ENCODE data around the gene ANKH. TPM values are rescaled to one million over a fixed set of nuclear protein-coding genes. Genes with fewer than 3 reads are reported as not detected.

The ANKH gene
- total RNA-seq, 2 donors from 2014 or later: 76.5 to 106 TPM

DNA sequence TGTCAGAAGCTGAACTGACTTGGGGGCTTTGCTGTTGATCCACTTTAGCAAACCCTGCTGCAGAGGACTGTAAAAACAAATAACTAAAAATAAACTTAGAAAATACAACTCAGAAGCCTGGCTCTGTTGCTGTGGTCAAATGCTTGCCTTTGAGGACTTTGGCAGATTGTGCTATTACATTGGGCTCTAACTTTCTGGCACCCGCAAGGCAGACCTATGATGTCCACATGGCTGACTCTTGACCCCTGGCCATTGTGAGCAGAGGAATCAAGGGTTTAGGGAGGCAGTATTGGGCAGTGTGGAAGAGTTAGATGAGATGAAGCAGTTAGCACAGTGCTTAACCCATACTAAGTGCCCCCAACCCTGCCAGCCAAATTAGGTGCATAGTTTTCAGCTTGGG, 173.1 kb downstream of the ANKH start:
- no peak for DNase-seq (ENCODE audit: low spot score)
- peak overlapping the region in 1 of 2 donors; percentile 70 for H3K27ac ChIP-seq
- H3K27me3 ChIP-seq (replicated peaks; ENCODE audit: insufficient read depth): no peaks in the 10 kb centered on the region
- TF ChIP-seq, protein P1, sequence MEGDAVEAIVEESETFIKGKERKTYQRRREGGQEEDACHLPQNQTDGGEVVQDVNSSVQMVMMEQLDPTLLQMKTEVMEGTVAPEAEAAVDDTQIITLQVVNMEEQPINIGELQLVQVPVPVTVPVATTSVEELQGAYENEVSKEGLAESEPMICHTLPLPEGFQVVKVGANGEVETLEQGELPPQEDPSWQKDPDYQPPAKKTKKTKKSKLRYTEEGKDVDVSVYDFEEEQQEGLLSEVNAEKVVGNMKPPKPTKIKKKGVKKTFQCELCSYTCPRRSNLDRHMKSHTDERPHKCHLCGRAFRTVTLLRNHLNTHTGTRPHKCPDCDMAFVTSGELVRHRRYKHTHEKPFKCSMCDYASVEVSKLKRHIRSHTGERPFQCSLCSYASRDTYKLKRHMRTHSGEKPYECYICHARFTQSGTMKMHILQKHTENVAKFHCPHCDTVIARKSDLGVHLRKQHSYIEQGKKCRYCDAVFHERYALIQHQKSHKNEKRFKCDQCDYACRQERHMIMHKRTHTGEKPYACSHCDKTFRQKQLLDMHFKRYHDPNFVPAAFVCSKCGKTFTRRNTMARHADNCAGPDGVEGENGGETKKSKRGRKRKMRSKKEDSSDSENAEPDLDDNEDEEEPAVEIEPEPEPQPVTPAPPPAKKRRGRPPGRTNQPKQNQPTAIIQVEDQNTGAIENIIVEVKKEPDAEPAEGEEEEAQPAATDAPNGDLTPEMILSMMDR (IDR thresholded peaks at IDR 0.05): no peak
- no peak for TF ChIP-seq POLR2A (IDR thresholded peaks at IDR 0.05)
- peaks cover 7% of the 10 kb centered on the region for H3K4me1 ChIP-seq (replicated peaks)
- intact Hi-C loops (cut with DNase I): no loop called here
- no peak overlapping the region for H3K4me3 ChIP-seq
- H3K36me3 ChIP-seq: no peaks in the 10 kb centered on the region
- WGBS: 80% methylated on average over 1 of the region's 1 CpG
- no peaks in the 10 kb centered on the region for H3K9me3 ChIP-seq

DNA sequence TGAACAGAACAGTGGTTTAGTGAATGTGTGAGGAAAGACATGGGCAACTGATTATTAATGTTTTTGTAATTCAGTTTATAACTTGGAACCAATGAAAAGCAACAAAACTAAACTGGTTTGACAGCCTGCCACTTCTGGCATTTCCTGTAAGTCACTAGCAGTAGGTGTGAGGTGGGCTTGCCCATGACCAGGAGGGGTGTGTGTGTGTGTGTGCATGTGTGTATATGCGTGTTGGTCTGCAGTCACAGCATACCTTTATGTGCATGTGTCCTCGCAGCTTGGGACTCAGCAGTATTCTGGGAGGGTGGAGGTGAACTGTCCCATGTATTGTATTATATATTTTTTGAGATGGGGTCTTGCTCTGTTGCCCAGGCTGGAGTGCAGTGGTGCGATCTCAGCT, 174.7 kb downstream of the ANKH start:
- no peak for DNase-seq (ENCODE audit: low spot score)
- intact Hi-C loops (cut with DNase I): no loop called here
- peak overlapping the region in 1 of 2 donors; percentile 70 for H3K27ac ChIP-seq
- peaks cover 0 to 6% of the 10 kb centered on the region in 2 donors for H3K36me3 ChIP-seq
- no peaks in the 10 kb centered on the region for H3K9me3 ChIP-seq
- no peak overlapping the region for H3K4me3 ChIP-seq
- 100% methylated on average over 3 of the region's 3 CpGs for WGBS
- H3K27me3 ChIP-seq (replicated peaks; ENCODE audit: insufficient read depth): no peaks in the 10 kb centered on the region
- TF ChIP-seq, protein P1 (IDR thresholded peaks at IDR 0.05): no peak
- TF ChIP-seq POLR2AphosphoS5 (IDR thresholded peaks at IDR 0.05) (no peak), POLR2A (IDR thresholded peaks at IDR 0.05) (no peak)
- peaks cover 7% of the 10 kb centered on the region for H3K4me1 ChIP-seq (replicated peaks)

DNA sequence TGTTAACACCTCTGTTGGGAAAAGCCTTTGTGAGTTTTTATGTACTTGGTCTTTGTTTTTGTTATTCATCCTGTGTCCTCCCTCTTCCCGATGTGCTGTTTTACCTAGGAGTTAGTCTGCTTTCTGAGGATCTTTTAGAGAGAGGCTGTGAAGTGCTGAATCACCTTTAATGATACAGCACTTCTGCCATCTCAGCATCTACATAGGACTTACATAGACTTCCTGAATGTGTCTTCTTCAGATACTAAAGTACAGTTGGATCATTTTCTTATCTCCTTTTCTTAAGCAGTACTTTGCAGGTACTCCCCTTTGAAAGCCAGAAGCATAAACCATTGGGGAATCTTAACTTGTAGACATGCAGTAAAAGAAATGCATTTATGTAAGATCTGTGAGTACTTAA, 175.5 kb downstream of the ANKH start:
- TF ChIP-seq, protein P1 (IDR thresholded peaks at IDR 0.05): no peak
- TF ChIP-seq POLR2A (IDR thresholded peaks at IDR 0.05) (no peak), POLR2AphosphoS5 (IDR thresholded peaks at IDR 0.05) (no peak)

DNA sequence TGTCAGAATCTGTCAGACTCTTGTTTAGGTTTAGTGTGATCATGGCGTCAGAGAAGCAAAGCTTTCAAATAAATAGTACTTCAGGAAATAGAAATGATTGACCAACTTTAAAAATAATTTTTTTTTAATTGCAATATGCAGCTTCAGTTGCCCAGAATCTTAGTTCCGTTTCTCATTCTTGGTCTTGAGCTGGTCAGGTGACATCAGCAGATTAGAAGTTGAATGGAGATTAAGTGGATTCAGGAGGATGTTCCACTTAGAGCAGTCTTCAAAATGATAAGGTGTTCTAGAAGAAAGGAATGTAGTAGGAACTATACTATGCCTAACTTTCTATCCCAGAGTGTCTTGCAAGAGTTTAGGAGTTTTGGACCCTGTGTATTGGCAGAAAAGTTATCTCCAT, 176.4 kb downstream of the ANKH start:
- 93% methylated on average over 2 of the region's 2 CpGs for WGBS
- H3K36me3 ChIP-seq: peaks cover 6 to 7% of the 10 kb centered on the region in 2 donors

More for the DNA sequence above, 175.5 kb downstream of the ANKH start:
- DNase-seq (ENCODE audit: low spot score): no peak
- intact Hi-C loops (cut with DNase I): no loop called here
- Histone ChIP-seq H3K27ac (peak overlapping the region in 1 of 2 donors; percentile 70), H3K27me3 (replicated peaks; ENCODE audit: insufficient read depth) (no peaks in the 10 kb centered on the region), H3K9me3 (no peaks in the 10 kb centered on the region), H3K36me3 (peaks cover 0 to 6% of the 10 kb centered on the region in 2 donors), H3K4me1 (replicated peaks) (peaks cover 7% of the 10 kb centered on the region), H3K4me3 (no peak overlapping the region)
- WGBS: 23% methylated on average over 1 of the region's 1 CpG

DNA sequence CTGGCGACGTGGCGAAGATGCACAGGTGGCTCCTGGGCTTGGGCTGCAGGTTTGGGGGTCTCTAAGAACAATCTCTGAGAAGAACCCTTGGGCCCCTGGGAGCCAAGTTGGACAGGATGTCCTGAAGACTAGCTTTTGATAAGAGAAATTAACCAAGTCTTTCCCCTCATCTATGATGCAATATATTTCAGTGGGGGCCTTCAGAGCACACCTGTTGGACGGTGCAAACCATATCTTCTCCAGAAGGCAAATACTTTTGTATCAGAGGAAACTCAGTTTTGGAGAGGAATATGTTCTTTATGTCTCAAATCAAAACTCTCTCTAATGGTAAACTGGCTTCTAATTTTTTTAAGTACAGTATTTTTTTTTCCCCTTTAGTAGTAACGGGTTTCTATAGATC, 178.5 kb downstream of the ANKH start:
- no peak for DNase-seq (ENCODE audit: low spot score)
- Histone ChIP-seq H3K9me3 (no peaks in the 10 kb centered on the region), H3K4me1 (replicated peaks) (peaks cover 7% of the 10 kb centered on the region), H3K36me3 (peaks cover 6 to 12% of the 10 kb centered on the region in 2 donors), H3K4me3 (no peak overlapping the region), H3K27me3 (replicated peaks; ENCODE audit: insufficient read depth) (no peaks in the 10 kb centered on the region), H3K27ac (no peak overlapping the region)
- intact Hi-C loops (cut with DNase I): no loop called here
- TF ChIP-seq POLR2AphosphoS5 (IDR thresholded peaks at IDR 0.05): no peak
- TF ChIP-seq, protein P1 (IDR thresholded peaks at IDR 0.05): no peak
- TF ChIP-seq POLR2A (IDR thresholded peaks at IDR 0.05): no peak
- WGBS: 86% methylated on average over 5 of the region's 5 CpGs

More for the DNA sequence above, 176.4 kb downstream of the ANKH start:
- no peaks in the 10 kb centered on the region for H3K27me3 ChIP-seq (replicated peaks; ENCODE audit: insufficient read depth)
- no peak overlapping the region for H3K4me3 ChIP-seq
- TF ChIP-seq POLR2AphosphoS5 (IDR thresholded peaks at IDR 0.05) (no peak), POLR2A (IDR thresholded peaks at IDR 0.05) (no peak)
- TF ChIP-seq, protein P1 (IDR thresholded peaks at IDR 0.05): no peak
- intact Hi-C loops (cut with DNase I): no loop called here
- no peak overlapping the region for H3K27ac ChIP-seq
- H3K9me3 ChIP-seq: no peaks in the 10 kb centered on the region
- no peak for DNase-seq (ENCODE audit: low spot score)
- peaks cover 7% of the 10 kb centered on the region for H3K4me1 ChIP-seq (replicated peaks)

Data from prostate gland (tissue), 2 donors.